Measurements from ENCODE around the gene PODN. TPM values are rescaled to one million over a fixed set of nuclear protein-coding genes. Genes with fewer than 3 reads are reported as not detected.
A peak's percentile ranks its signal among the peaks of the same experiment; 100 is the strongest.

The PODN gene
- total RNA-seq, 1 donor = 52.8 TPM

GRCh38 chr1:53089478-53090226 lies 27.6 kb downstream of the PODN start:
- no peaks in the 10 kb centered on the region for H3K36me3 ChIP-seq (ENCODE audit: insufficient read depth, low read length)
- peak; percentile 88 for DNase-seq (ENCODE audit: insufficient read length, low spot score, missing footprints)
- no peaks in the 10 kb centered on the region for H3K79me2 ChIP-seq (ENCODE audit: insufficient read depth, low read length)
- H4K20me1 ChIP-seq (ENCODE audit: insufficient read depth, low read length) = no peaks in the 10 kb centered on the region
- H3K9me3 ChIP-seq (ENCODE audit: low read depth, low read length) = no peaks in the 10 kb centered on the region
- H2AFZ ChIP-seq (ENCODE audit: low read length) = no peak overlapping the region
- peaks cover 11% of the 10 kb centered on the region for H3K4me1 ChIP-seq (ENCODE audit: insufficient read depth, low read length)
- no peak overlapping the region for H3K4me2 ChIP-seq (ENCODE audit: insufficient read depth, low read length)
- H3K27ac ChIP-seq (ENCODE audit: low read depth, low read length) = no peak overlapping the region
- no peaks in the 10 kb centered on the region for H3K27me3 ChIP-seq (ENCODE audit: insufficient read depth, low read length)
- TF ChIP-seq, protein P1, sequence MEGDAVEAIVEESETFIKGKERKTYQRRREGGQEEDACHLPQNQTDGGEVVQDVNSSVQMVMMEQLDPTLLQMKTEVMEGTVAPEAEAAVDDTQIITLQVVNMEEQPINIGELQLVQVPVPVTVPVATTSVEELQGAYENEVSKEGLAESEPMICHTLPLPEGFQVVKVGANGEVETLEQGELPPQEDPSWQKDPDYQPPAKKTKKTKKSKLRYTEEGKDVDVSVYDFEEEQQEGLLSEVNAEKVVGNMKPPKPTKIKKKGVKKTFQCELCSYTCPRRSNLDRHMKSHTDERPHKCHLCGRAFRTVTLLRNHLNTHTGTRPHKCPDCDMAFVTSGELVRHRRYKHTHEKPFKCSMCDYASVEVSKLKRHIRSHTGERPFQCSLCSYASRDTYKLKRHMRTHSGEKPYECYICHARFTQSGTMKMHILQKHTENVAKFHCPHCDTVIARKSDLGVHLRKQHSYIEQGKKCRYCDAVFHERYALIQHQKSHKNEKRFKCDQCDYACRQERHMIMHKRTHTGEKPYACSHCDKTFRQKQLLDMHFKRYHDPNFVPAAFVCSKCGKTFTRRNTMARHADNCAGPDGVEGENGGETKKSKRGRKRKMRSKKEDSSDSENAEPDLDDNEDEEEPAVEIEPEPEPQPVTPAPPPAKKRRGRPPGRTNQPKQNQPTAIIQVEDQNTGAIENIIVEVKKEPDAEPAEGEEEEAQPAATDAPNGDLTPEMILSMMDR (IDR thresholded peaks at IDR 0.05; ENCODE audit: extremely low read depth, low read depth, low read length) = no peak
- no peak overlapping the region for H3K4me3 ChIP-seq (ENCODE audit: insufficient read depth, low read length)

DNA sequence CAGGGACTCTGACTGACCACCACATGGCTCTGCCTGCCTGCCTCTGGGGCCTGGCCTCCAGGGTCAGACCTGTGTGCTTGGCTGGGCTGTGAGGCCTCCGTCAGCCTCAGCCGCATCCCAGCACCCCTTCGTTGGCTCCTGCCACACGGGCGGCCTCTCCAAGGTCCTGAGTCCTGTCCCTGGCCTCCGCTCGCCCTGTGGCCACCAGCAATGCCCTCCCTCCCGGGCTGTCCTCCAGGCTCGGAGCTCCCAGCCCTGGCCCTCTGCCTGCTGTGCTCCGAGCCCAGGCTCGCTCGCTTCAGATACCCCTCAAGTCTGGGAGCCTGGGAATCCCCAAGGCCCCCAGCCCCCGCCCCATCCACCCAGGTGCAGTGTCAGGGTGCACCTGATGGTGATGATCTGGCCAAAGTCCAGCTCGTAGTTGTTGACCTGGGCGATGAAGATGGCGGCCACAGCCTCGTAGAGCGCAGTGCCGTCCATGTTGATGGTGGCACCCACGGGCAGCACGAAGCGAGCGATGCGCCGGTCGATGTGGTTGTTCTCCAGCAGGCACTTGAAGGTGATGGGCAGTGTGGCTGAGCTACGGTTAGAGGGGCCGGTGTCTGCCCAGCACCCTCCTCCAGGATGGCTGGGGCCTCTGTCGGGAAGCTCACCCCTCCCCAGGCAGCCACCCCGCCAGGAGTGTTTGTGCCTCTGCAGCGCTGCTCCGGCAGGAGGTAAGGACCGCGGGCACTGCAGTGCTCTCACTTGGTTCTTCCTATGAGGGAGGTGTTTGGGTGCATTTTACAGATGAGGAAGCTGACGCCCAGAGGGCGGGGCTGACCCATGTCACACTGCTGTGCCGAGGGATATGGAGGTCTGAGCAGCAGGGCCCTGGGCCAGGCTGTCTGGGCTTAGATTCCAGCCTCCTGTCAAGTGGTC lies 28.5 kb downstream of the PODN start:
- Histone ChIP-seq H3K4me3 (ENCODE audit: insufficient read depth, low read length) (no peak overlapping the region), H3K79me2 (ENCODE audit: insufficient read depth, low read length) (no peaks in the 10 kb centered on the region), H3K27ac (ENCODE audit: low read depth, low read length) (no peak overlapping the region), H3K27me3 (ENCODE audit: insufficient read depth, low read length) (no peaks in the 10 kb centered on the region), H3K36me3 (ENCODE audit: insufficient read depth, low read length) (no peaks in the 10 kb centered on the region), H4K20me1 (ENCODE audit: insufficient read depth, low read length) (no peaks in the 10 kb centered on the region), H2AFZ (ENCODE audit: low read length) (no peak overlapping the region), H3K4me1 (ENCODE audit: insufficient read depth, low read length) (peaks cover 11% of the 10 kb centered on the region), H3K9me3 (ENCODE audit: low read depth, low read length) (no peaks in the 10 kb centered on the region), H3K4me2 (ENCODE audit: insufficient read depth, low read length) (no peak overlapping the region)
- TF ChIP-seq, protein P1 (IDR thresholded peaks at IDR 0.05; ENCODE audit: extremely low read depth, low read depth, low read length) = no peak
- DNase-seq (ENCODE audit: insufficient read length, low spot score, missing footprints) = peak; percentile 62

- no peaks in the 10 kb centered on the region for H4K20me1 ChIP-seq (ENCODE audit: insufficient read depth, low read length)
- TF ChIP-seq, protein P1 (IDR thresholded peaks at IDR 0.05; ENCODE audit: extremely low read depth, low read depth, low read length) = no peak
- H3K27ac ChIP-seq (ENCODE audit: low read depth, low read length) = no peak overlapping the region
- peak; percentile 65 for DNase-seq (ENCODE audit: insufficient read length, low spot score, missing footprints)
- no peaks in the 10 kb centered on the region for H3K79me2 ChIP-seq (ENCODE audit: insufficient read depth, low read length)
- no peak overlapping the region for H3K4me3 ChIP-seq (ENCODE audit: insufficient read depth, low read length)
- no peaks in the 10 kb centered on the region for H3K36me3 ChIP-seq (ENCODE audit: insufficient read depth, low read length)
- no peaks in the 10 kb centered on the region for H3K27me3 ChIP-seq (ENCODE audit: insufficient read depth, low read length)
- H3K9me3 ChIP-seq (ENCODE audit: low read depth, low read length) = peaks cover 2% of the 10 kb centered on the region
- H3K4me2 ChIP-seq (ENCODE audit: insufficient read depth, low read length) = no peak overlapping the region
- H2AFZ ChIP-seq (ENCODE audit: low read length) = no peak overlapping the region
- H3K4me1 ChIP-seq (ENCODE audit: insufficient read depth, low read length) = peaks cover 11% of the 10 kb centered on the region
Measured at GRCh38 chr1:53091841-53092645, 30.0 kb downstream of the PODN start.

Measured in osteoblast (primary cell).